Retina (tissue), 1 donor: ENCODE measurements around the gene ERP27.

Experiments used
- DNase-seq: peaks from one replicate; pipeline ENCODE4 v3.0.0-alpha.2; 2016

The ERP27 gene

GRCh38 chr12:14931791-14932560 lies 6.4 kb downstream of the ERP27 start:
- no peak for DNase-seq

- DNase-seq = no peak
Observed at GRCh38 chr12:14931359-14931758, 7.0 kb downstream of the ERP27 start.

GRCh38 chr12:14930299-14930698 lies 8.0 kb downstream of the ERP27 start:
- DNase-seq = no peak

GRCh38 chr12:14928931-14929330 lies 9.4 kb downstream of the ERP27 start:
- DNase-seq = peak; percentile 12

- DNase-seq = no peak
Observed at GRCh38 chr12:14927267-14927666, 11.1 kb downstream of the ERP27 start.

- no peak for DNase-seq
Observed at GRCh38 chr12:14924541-14924940, 13.8 kb downstream of the ERP27 start.

GRCh38 chr12:14923944-14924343 lies 14.4 kb downstream of the ERP27 start:
- no peak for DNase-seq

- no peak for DNase-seq
Observed at GRCh38 chr12:14921218-14921617, 17.1 kb downstream of the ERP27 start.

GRCh38 chr12:14920475-14921126 lies 17.7 kb downstream of the ERP27 start:
- no peak for DNase-seq

- DNase-seq = no peak
Observed at GRCh38 chr12:14919455-14919854, 18.9 kb downstream of the ERP27 start.

GRCh38 chr12:14915736-14916135 lies 22.6 kb downstream of the ERP27 start:
- no peak for DNase-seq

GRCh38 chr12:14913381-14913781 lies 25.0 kb downstream of the ERP27 start:
- peak; percentile 32 for DNase-seq

- DNase-seq = no peak
Observed at GRCh38 chr12:14911131-14911530, 27.2 kb downstream of the ERP27 start.

- DNase-seq = no peak
Observed at GRCh38 chr12:14910090-14910915, 28.0 kb downstream of the ERP27 start.

- no peak for DNase-seq
Observed at GRCh38 chr12:14907953-14908352, 30.4 kb downstream of the ERP27 start.

GRCh38 chr12:14906114-14906513 lies 32.2 kb downstream of the ERP27 start:
- DNase-seq = no peak

- DNase-seq = no peak
Observed at GRCh38 chr12:14905269-14906004, 32.9 kb downstream of the ERP27 start.

GRCh38 chr12:14904854-14905253 lies 33.5 kb downstream of the ERP27 start:
- no peak for DNase-seq

- no peak for DNase-seq
Observed at GRCh38 chr12:14903386-14904098, 34.8 kb downstream of the ERP27 start.

GRCh38 chr12:14902465-14902864 lies 35.9 kb downstream of the ERP27 start:
- DNase-seq = no peak

- DNase-seq = no peak
Observed at GRCh38 chr12:14901228-14901562, 37.1 kb downstream of the ERP27 start.

- DNase-seq = no peak
Observed at GRCh38 chr12:14900521-14901227, 37.7 kb downstream of the ERP27 start.
